Activated naive CD4-positive, alpha-beta T cell treated with anti-CD3 and anti-CD28 coated beads, Interleukin-2, amount 50 U/mL, for 72 hours (primary cell): Measurements from ENCODE around the gene FAM117B. TPM values are rescaled to one million over a fixed set of nuclear protein-coding genes. Genes with fewer than 3 reads are reported as not detected.
"Not testable (repeated sequence)": the region's sequence is repeated elsewhere in the genome, so short reads cannot be mapped to it uniquely, and the experiment has no call there.

ENCODE experiments used
- ATAC-seq, 2 donors: fragments of 150-1000 bp; cut with Tn5 transposase; 2 replicates each; pipeline ENCODE4 v1.10.0; 2021; ENCODE audit warnings: mild to moderate bottlenecking in 2 of 2, moderate library complexity in 2 of 2
- DNase-seq, 2 donors: peaks; one replicate each; pipeline ENCODE4 v3.0.0; 2021 to 2022; ENCODE audit warnings: low spot score in 2 of 2
- H3K27ac Mint-ChIP-seq, 2 donors: one replicate each; pipeline ENCODE4 v1.8.0; 2022; ENCODE audit warnings: mild to moderate bottlenecking in 2 of 2, mixed read lengths in 2 of 2
- H3K36me3 Mint-ChIP-seq, 2 donors: one replicate each; pipeline ENCODE4 v1.8.0; 2022; ENCODE audit warnings: mixed read lengths in 2 of 2
- H3K9me3 Mint-ChIP-seq, 2 donors: one replicate each; pipeline ENCODE4 v1.8.0; 2022; ENCODE audit warnings: mixed read lengths in 2 of 2
- total RNA-seq, 2 donors: library from RNA; stranded (reverse); gene quantifications; one replicate each; pipeline ENCODE4 v1.2.3, GENCODE V29; 2022

FAM117B gene
- total RNA-seq, 2 donors from 2014 or later, result 17.7 to 23.3 TPM

DNA sequence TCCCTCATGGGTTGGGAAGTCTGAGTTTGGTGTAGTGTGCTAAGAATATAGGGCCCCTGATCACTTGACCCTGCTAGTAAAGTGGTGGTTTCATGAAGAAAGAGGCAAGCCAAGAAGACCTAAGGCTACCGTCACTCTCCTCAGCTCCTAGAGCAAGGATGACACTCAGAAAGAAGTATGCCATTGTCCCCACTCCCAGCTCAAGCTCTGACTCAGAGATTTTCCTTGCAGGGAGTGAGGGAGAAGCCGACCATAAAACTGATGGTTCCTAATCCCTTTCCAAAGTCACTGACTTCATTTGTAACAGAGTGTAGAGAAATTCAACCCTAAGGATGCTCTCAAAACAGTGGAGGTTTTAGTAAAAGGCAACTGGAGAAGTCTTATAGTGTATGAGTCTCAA lies 155.9 kb downstream of the FAM117B start:
- H3K9me3 Mint-ChIP-seq, result no peaks in the 10 kb centered on the region
- H3K36me3 Mint-ChIP-seq, result peaks cover 14 to 25% of the 10 kb centered on the region in 2 donors
- DNase-seq (no peak), ATAC-seq (no peak)
- H3K27ac Mint-ChIP-seq, result no peak overlapping the region

DNA sequence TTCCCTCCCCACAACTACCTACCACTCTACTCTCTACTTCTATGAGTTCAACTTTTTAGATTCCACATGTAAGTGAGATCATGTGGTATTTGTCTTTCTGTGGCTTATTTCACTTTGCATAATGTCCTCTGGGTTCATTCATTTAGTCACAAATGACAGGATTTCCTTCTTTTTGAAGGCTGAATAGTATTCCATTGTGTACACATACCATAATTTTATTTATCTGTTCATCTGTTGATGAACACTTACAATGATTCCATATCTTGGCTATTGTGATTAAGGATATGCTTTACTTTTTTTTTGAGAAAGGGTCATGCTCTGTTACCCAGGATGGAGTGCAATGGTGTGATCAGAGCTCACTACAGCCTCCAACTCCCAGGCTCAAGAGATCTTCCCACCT lies 163.2 kb downstream of the FAM117B start:
- Mint-ChIP-seq H3K9me3 (peaks cover 0 to 4% of the 10 kb centered on the region in 2 donors), H3K36me3 (peaks cover 15 to 16% of the 10 kb centered on the region in 2 donors), H3K27ac (no peak overlapping the region)
- ATAC-seq (no peak), DNase-seq (no peak)

DNA sequence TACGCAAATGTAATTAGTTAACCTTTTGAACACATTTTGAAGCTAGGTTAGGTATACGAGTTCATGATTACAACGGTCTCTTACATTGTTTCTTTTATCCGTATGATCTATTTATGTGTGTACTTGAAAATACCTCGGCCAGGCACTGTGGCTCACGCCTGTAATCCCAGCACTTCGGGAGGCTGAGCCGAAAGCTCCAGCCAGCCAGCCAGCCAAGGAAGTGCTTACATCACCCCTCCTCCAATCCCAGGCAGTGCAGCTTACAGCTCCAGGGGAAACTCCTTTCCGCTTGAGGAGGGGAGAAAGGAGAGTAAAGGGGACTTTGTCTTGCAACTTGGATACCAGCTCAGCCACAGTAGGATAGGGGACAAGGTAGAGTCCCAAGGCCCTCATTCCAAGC lies 171.1 kb downstream of the FAM117B start:
- H3K36me3 Mint-ChIP-seq, result peaks cover 32% of the 10 kb centered on the region in 2 donors
- not testable (repeated sequence) for H3K27ac Mint-ChIP-seq, DNase-seq, ATAC-seq
- peaks cover 0 to 13% of the 10 kb centered on the region in 2 donors for H3K9me3 Mint-ChIP-seq

DNA sequence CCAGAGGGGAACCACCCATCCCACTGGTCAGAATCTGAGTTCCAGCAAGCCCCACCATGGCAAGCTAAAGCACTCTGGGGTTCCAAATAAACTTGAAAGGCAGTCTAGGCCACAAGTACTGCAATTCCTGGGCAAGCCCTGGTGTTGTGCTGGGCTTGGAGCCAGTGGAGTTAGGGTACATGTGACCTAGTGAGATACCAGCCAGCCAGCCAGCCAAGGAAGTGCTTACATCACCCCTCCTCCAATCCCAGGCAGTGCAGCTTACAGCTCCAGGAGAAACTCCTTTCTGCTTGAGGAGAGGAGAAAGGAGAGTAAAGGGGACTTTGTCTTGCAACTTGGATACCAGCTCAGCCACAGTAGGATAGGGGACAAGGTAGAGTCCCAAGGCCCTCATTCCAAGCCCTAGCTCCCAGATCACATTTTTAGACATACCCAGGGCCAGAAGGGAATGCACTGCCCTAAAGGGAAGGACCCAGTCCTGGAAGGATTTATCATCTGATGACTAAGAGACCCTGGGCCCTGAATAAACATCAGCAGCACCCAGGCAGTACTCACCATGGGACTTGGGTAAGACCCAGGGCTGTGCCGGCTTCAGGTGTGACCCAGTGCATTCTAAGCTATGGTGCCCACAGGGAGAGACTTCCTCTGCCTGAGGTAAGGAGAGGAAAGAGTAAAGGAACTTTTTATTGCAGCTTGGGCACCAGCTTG lies 172.8 kb downstream of the FAM117B start:
- not testable (repeated sequence) for DNase-seq, ATAC-seq
- Mint-ChIP-seq H3K27ac (peak overlapping the region in 1 of 2 donors; percentile 73), H3K9me3 (peaks cover 0 to 18% of the 10 kb centered on the region in 2 donors), H3K36me3 (peaks cover 26 to 41% of the 10 kb centered on the region in 2 donors)

DNA sequence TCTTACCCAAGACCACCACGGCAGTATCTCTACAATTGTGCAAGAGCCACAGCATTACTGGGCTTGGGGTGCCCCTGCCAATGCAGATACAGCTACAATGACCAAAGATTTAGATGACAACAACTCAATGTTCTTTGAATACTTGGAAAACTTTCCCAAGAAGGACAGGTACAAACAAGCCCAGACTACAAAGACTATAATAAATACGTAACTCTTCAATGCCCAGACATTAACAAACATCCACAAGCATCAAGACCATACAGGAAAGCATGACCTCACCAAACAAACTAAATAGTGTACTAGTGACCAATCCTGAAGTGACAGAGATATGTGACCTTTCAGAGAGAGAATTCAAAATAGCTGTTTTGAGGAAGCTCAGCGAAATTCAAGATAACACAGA lies 174.0 kb downstream of the FAM117B start:
- DNase-seq, result no peak
- peak overlapping the region; percentile 7 to 39 for H3K27ac Mint-ChIP-seq
- peaks cover 24 to 41% of the 10 kb centered on the region in 2 donors for H3K36me3 Mint-ChIP-seq
- H3K9me3 Mint-ChIP-seq, result peaks cover under 1 to 18% of the 10 kb centered on the region in 2 donors
- ATAC-seq, result no peak

DNA sequence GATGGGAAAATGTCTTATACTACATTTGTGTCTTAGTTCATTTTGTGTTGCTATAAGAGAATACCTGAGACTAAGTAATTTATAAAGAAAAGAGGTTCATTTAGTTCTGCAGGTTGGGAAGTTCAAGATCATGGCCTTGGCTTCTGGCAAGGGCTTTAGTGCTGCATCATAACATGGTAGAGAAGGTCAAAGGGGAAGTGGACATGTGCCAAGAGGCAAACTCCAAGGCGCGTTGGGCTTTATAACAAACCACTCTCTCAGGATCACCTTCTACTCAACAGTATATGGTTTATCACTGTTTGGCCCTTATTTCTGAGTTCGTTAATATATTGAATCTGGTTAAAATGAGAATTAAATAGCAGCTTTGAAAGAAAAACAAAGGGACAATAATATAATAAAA lies 178.6 kb downstream of the FAM117B start:
- DNase-seq (no peak), ATAC-seq (no peak)
- peaks cover 28 to 34% of the 10 kb centered on the region in 2 donors for H3K36me3 Mint-ChIP-seq
- H3K27ac Mint-ChIP-seq, result no peak overlapping the region
- H3K9me3 Mint-ChIP-seq, result peaks cover 8 to 14% of the 10 kb centered on the region in 2 donors

DNA sequence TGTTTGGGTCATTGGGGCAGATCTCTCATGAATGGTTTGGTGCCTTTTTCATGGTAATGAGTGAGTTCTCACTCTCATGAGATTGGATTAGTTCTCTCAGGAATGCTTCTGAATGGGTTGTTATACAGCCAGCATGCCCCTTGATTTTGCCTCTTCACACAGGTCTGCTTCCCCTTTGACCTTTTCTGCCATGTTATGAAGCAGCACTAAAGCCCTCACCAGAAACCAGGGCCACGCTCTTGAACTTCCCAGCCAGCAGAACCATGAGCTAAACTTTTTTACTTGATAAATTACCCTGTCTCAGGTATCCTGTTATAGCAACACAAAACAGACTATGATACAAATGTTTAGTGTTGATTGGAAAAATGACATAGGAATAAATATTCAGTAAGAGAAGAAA lies 179.5 kb downstream of the FAM117B start:
- no peak for ATAC-seq
- DNase-seq, result no peak
- H3K36me3 Mint-ChIP-seq, result peaks cover 20 to 26% of the 10 kb centered on the region in 2 donors
- no peak overlapping the region for H3K27ac Mint-ChIP-seq
- H3K9me3 Mint-ChIP-seq, result peaks cover 8% of the 10 kb centered on the region in 2 donors

DNA sequence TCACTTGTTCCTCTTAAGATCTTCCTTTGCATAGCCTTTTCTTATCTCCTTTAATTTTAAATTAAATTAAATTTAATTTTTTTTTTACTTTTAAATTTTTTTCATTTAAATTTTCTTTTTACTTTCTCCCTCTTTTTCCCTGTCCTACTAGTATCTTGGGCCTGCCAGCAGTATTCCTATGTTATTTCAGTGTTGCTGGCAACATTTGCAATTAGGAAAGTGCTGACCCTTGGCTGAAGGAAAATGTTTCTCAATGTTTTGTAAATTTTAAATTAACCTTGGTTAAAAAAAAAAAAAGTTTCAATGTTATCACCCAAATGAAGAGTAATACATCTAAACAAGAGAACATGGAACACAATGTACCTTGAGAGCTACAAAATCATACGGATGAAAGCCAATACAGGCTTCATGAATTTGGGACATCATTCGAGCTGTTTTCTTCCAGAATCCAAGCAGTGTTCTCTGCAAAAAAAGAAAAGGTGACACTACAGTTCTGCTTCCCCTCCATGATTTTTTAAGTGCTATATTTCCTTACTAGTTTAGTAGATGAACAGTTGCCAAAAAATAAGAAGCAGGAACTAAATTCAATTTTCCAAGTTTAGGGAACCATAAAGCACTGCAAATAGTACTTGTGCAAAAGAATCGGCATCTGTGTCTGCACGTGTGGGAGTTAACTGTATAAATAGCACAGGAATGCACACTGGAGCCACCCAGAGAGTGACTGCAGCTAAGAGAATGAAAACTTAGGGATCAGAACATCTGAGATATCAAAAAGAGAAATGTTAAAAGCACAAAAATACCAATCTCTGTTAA lies 181.0 kb downstream of the FAM117B start:
- no peak overlapping the region for H3K27ac Mint-ChIP-seq
- no peak for DNase-seq
- H3K9me3 Mint-ChIP-seq, result peaks cover 5 to 8% of the 10 kb centered on the region in 2 donors

DNA sequence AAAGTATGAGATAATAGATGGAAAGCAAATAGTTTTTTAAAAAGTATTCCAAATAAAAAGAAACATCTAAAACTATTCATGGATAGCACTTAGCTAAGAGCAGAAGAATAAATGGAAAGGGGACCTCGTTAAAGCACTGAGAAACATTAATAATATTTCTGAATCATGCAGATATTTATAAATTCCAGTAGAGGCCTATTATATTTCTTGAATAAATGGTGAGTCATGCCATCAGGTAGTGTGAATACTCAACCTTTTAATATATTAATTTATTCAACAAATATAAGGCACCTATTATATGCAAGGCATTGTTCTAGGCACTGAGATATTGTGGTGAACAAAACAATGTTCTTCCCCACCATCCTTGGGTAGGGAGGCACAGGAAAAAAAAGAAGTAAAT lies 183.0 kb downstream of the FAM117B start:
- Mint-ChIP-seq H3K9me3 (peaks cover 0 to 8% of the 10 kb centered on the region in 2 donors), H3K36me3 (peaks cover 0 to 13% of the 10 kb centered on the region in 2 donors), H3K27ac (no peak overlapping the region)
- ATAC-seq, result no peak
- DNase-seq, result no peak

More for the DNA sequence above, 181.0 kb downstream of the FAM117B start:
- no peak for ATAC-seq
- H3K36me3 Mint-ChIP-seq, result peaks cover 11 to 14% of the 10 kb centered on the region in 2 donors

DNA sequence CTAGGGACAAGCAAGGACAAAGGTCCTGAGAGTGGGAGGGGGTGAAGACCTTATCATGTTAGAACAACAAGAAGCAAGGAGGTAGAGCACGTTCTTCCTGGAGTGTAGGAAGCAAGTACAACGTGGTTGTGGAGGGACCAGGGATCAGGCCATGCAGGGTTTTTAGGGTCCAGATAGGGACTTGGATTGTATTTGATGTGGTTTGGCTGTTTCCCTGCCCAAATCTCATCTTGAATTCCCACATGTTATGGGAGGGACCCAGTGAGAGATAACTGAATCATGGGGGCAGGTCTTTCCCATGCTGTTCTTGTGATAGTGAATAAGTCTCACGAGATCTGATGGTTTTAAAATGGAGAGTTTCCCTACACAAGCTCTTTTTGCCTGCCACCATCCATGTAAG lies 183.6 kb downstream of the FAM117B start:
- DNase-seq (no peak), ATAC-seq (no peak)
- no peak overlapping the region for H3K27ac Mint-ChIP-seq
- peaks cover 0 to 13% of the 10 kb centered on the region in 2 donors for H3K36me3 Mint-ChIP-seq
- H3K9me3 Mint-ChIP-seq, result peaks cover 0 to 8% of the 10 kb centered on the region in 2 donors

Other genes with a start within 250 kb of the FAM117B start
- 1 to 10 TPM; 6.2 to 10.0 TPM for gene ICA1L, start 236.8 kb downstream of the FAM117B start, total RNA-seq